CD4-positive, alpha-beta memory T cell (primary cell): Measurements from ENCODE around the gene GPER1. TPM values are rescaled to one million over a fixed set of nuclear protein-coding genes. Genes with fewer than 3 reads are reported as not detected.

Experiments
- CTCF ChIA-PET: fragments of 350-600 bp; sonication (Branson Sonifier 250); formaldehyde crosslinking; loops from one replicate; lab custom pipeline; 2021; ENCODE audit warnings: inconsistent platforms; ENCODE audit not compliant: partially characterized antibody; lab: Charles Lee
- POLR2A ChIA-PET: fragments of 350-600 bp; sonication (Branson Sonifier 250); formaldehyde crosslinking; loops from one replicate; lab custom pipeline; 2021; ENCODE audit not compliant: partially characterized antibody; lab: Charles Lee
- DNase-seq, 5 donors: peaks; one replicate each; pipeline versions ENCODE4 v3.0.0 to v3.0.0-alpha.2; 2020 to 2022; ENCODE audit warnings: mixed read lengths in 1 of 5
- H3K27ac ChIP-seq: one replicate; pipeline ENCODE4 v1.7.0; 2013; ENCODE audit warnings: low read depth, low read length
- H3K27me3 ChIP-seq: 2 replicates; pipeline ENCODE4 v1.7.0; 2013; ENCODE audit warnings: mild to moderate bottlenecking, low read length, moderate library complexity; ENCODE audit not compliant: insufficient read depth
- H3K36me3 ChIP-seq: 2 replicates; pipeline ENCODE4 v1.7.0; 2013; ENCODE audit warnings: mild to moderate bottlenecking, low read length, moderate library complexity; ENCODE audit not compliant: insufficient read depth
- H3K4me1 ChIP-seq: 2 replicates; pipeline ENCODE4 v1.7.0; 2013; ENCODE audit warnings: mild to moderate bottlenecking, low read length, moderate library complexity; ENCODE audit not compliant: insufficient read depth
- H3K4me3 ChIP-seq, 2 donors: one replicate each; pipeline ENCODE4 v1.7.0; 2013; ENCODE audit warnings: low read length in 2 of 2, mild to moderate bottlenecking in 1 of 2
- H3K9me3 ChIP-seq, 2 donors: one replicate each; pipeline ENCODE4 v1.7.0; 2013; ENCODE audit warnings: low read length in 2 of 2, control low read depth in 1 of 2; ENCODE audit not compliant: control insufficient read depth in 1 of 2
- H3K27ac Mint-ChIP-seq, 7 donors: one replicate each; pipeline ENCODE4 v1.8.0; 2020 to 2021; ENCODE audit warnings: mixed read lengths in 7 of 7, mild to moderate bottlenecking in 6 of 7, inconsistent platforms in 3 of 7, moderate library complexity in 3 of 7
- H3K27me3 Mint-ChIP-seq, 2 donors: one replicate each; pipeline ENCODE4 v1.8.0; 2020 to 2021; ENCODE audit warnings: mixed read lengths in 2 of 2
- H3K36me3 Mint-ChIP-seq, 2 donors: one replicate each; pipeline ENCODE4 v1.8.0; 2020 to 2021; ENCODE audit warnings: mixed read lengths in 2 of 2, inconsistent platforms in 1 of 2, mild to moderate bottlenecking in 1 of 2
- H3K4me1 Mint-ChIP-seq, 4 donors: one replicate each; pipeline ENCODE4 v1.8.0; 2020 to 2021; ENCODE audit warnings: mixed read lengths in 4 of 4, mild to moderate bottlenecking in 1 of 4
- H3K4me3 Mint-ChIP-seq, 8 donors: one replicate each; pipeline ENCODE4 v1.8.0; 2020 to 2021; ENCODE audit warnings: mixed read lengths in 8 of 8, mild to moderate bottlenecking in 7 of 8, moderate library complexity in 6 of 8, inconsistent platforms in 3 of 8
- H3K9me3 Mint-ChIP-seq, 8 donors: one replicate each; pipeline ENCODE4 v1.8.0; 2020 to 2021; ENCODE audit warnings: mixed read lengths in 8 of 8, mild to moderate bottlenecking in 5 of 8, inconsistent platforms in 3 of 8, moderate library complexity in 1 of 8
- intact Hi-C: fragments of 100-400 bp; cut with micrococcal nuclease; formaldehyde crosslinking; loops from one replicate; pipeline ENCODE4 v1.15.1; 2023
- polyA plus RNA-seq, 2 donors: library from polyadenylated mRNA; unstranded; fragments of 300-500 nt; fragmentation: Illumina TruSeq; gene quantifications; one replicate each; pipeline ENCODE4 v1.2.3, GENCODE V29; 2021
- total RNA-seq, 2 experiments: library from RNA; stranded (reverse); gene quantifications; one replicate each; pipeline ENCODE4 v1.2.3, GENCODE V29; 2021

The GPER1 gene
- total and polyA plus RNA-seq, 4 experiments from 2014 or later: not detected

- Histone ChIP-seq H3K4me3 (no peak overlapping the region), H3K27me3 (no peaks in the 10 kb centered on the region), H3K36me3 (no peaks in the 10 kb centered on the region), H3K27ac (no peak overlapping the region), H3K9me3 (no peaks in the 10 kb centered on the region), H3K4me1 (no peaks in the 10 kb centered on the region)
- H3K9me3 Mint-ChIP-seq: no peaks in the 10 kb centered on the region
- peaks cover 8 to 28% of the 10 kb centered on the region in 2 donors for H3K36me3 Mint-ChIP-seq
- no peaks in the 10 kb centered on the region for H3K27me3 Mint-ChIP-seq
- peaks cover 0 to 1% (median 0%) of the 10 kb centered on the region in 4 donors for H3K4me1 Mint-ChIP-seq
- intact Hi-C loops: no loop called here
- H3K27ac Mint-ChIP-seq: no peak overlapping the region
- no peak for DNase-seq
- CTCF ChIA-PET: interaction anchor here (1.0 kb wide), 1 partner anchor 8 kb away, joined by 3 read pairs; no protein-coding TSS in a partner anchor
- no peak overlapping the region for H3K4me3 Mint-ChIP-seq
- POLR2A ChIA-PET: no interaction called here
Observed at GRCh38 chr7:1096156-1097119, 8.5 kb downstream of the GPER1 start.

DNA sequence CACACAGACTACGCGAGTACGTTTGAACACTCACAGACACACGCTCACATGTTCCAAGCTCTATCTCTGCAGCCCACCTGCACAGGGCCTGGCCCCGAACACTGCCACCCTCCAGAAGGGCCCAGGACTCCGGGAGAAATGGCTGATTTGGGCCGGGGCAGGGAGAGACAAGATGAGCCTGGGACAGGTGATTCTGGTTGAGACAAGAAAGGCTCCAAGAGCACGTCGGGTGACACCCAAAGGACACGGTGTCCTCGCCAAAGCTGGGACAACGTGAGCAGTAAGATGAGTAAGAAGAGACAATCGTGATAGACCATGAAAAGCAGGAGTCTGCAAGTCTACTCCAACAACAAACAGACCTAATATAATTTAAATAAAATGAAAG lies 9.2 kb downstream of the GPER1 start:
- H3K27me3 Mint-ChIP-seq: no peaks in the 10 kb centered on the region
- Histone ChIP-seq H3K9me3 (no peaks in the 10 kb centered on the region), H3K4me3 (no peak overlapping the region), H3K27ac (no peak overlapping the region), H3K4me1 (no peaks in the 10 kb centered on the region), H3K27me3 (no peaks in the 10 kb centered on the region), H3K36me3 (no peaks in the 10 kb centered on the region)
- DNase-seq: no peak
- intact Hi-C loops: no loop called here
- CTCF ChIA-PET: interaction anchor here (1.0 kb wide), 1 partner anchor 7 kb away, joined by 3 read pairs; no protein-coding TSS in a partner anchor
- H3K4me1 Mint-ChIP-seq: no peaks in the 10 kb centered on the region
- no peaks in the 10 kb centered on the region for H3K9me3 Mint-ChIP-seq
- peaks cover 6 to 24% of the 10 kb centered on the region in 2 donors for H3K36me3 Mint-ChIP-seq
- H3K27ac Mint-ChIP-seq: no peak overlapping the region
- H3K4me3 Mint-ChIP-seq: no peak overlapping the region
- POLR2A ChIA-PET: no interaction called here

- no peaks in the 10 kb centered on the region for H3K9me3 Mint-ChIP-seq
- Histone ChIP-seq H3K4me1 (peaks cover 9% of the 10 kb centered on the region), H3K27ac (no peak overlapping the region), H3K27me3 (no peaks in the 10 kb centered on the region), H3K4me3 (no peak overlapping the region), H3K36me3 (no peaks in the 10 kb centered on the region), H3K9me3 (no peaks in the 10 kb centered on the region)
- H3K4me3 Mint-ChIP-seq: no peak overlapping the region
- DNase-seq: no peak
- intact Hi-C loops: no loop called here
- POLR2A ChIA-PET: no interaction called here
- H3K27ac Mint-ChIP-seq: no peak overlapping the region
- no peaks in the 10 kb centered on the region for H3K27me3 Mint-ChIP-seq
- H3K4me1 Mint-ChIP-seq: peaks cover 2 to 11% (median 5%) of the 10 kb centered on the region in 4 donors
- CTCF ChIA-PET: interaction anchor here (0.8 kb wide), 1 partner anchor 9 kb away, joined by 3 read pairs; no protein-coding TSS in a partner anchor
- peaks cover 6 to 21% of the 10 kb centered on the region in 2 donors for H3K36me3 Mint-ChIP-seq
Observed at GRCh38 chr7:1098243-1099153, 10.6 kb downstream of the GPER1 start.

- no peak overlapping the region for H3K27ac ChIP-seq
- Mint-ChIP-seq H3K27ac (no peak overlapping the region), H3K9me3 (no peaks in the 10 kb centered on the region), H3K27me3 (no peaks in the 10 kb centered on the region), H3K4me1 (peaks cover 4 to 13% (median 6%) of the 10 kb centered on the region in 4 donors), H3K4me3 (no peak overlapping the region), H3K36me3 (peaks cover 6 to 21% of the 10 kb centered on the region in 2 donors)
- peaks cover 13% of the 10 kb centered on the region for H3K4me1 ChIP-seq
- intact Hi-C loops: no loop called here
- CTCF ChIA-PET: interaction anchor here (0.8 to 1.2 kb wide), 2 partner anchors 10 to 13 kb away, joined by 3 to 5 read pairs; no protein-coding TSS in a partner anchor
- no peak for DNase-seq
- H3K27me3 ChIP-seq: no peaks in the 10 kb centered on the region
- no peak overlapping the region for H3K4me3 ChIP-seq
- no peaks in the 10 kb centered on the region for H3K9me3 ChIP-seq
- POLR2A ChIA-PET: no interaction called here
- no peaks in the 10 kb centered on the region for H3K36me3 ChIP-seq
Observed at GRCh38 chr7:1099154-1099542, 11.2 kb downstream of the GPER1 start.

GRCh38 chr7:1099637-1100036 lies 11.7 kb downstream of the GPER1 start:
- no peak for DNase-seq
- CTCF ChIA-PET: interaction anchor here (0.8 to 1.3 kb wide), 4 partner anchors 10 to 77 kb away, joined by 3 to 5 read pairs (median 3); no protein-coding TSS in a partner anchor
- H3K27ac Mint-ChIP-seq: no peak overlapping the region
- H3K4me3 Mint-ChIP-seq: no peak overlapping the region
- peaks cover 4 to 14% (median 7%) of the 10 kb centered on the region in 4 donors for H3K4me1 Mint-ChIP-seq
- H3K4me3 ChIP-seq: no peak overlapping the region
- peaks cover 13% of the 10 kb centered on the region for H3K4me1 ChIP-seq
- H3K9me3 Mint-ChIP-seq: no peaks in the 10 kb centered on the region
- no peaks in the 10 kb centered on the region for H3K36me3 ChIP-seq
- no peaks in the 10 kb centered on the region for H3K9me3 ChIP-seq
- POLR2A ChIA-PET: no interaction called here
- peaks cover 6 to 21% of the 10 kb centered on the region in 2 donors for H3K36me3 Mint-ChIP-seq
- intact Hi-C loops: no loop called here
- H3K27me3 ChIP-seq: no peaks in the 10 kb centered on the region
- no peaks in the 10 kb centered on the region for H3K27me3 Mint-ChIP-seq
- no peak overlapping the region for H3K27ac ChIP-seq

DNA sequence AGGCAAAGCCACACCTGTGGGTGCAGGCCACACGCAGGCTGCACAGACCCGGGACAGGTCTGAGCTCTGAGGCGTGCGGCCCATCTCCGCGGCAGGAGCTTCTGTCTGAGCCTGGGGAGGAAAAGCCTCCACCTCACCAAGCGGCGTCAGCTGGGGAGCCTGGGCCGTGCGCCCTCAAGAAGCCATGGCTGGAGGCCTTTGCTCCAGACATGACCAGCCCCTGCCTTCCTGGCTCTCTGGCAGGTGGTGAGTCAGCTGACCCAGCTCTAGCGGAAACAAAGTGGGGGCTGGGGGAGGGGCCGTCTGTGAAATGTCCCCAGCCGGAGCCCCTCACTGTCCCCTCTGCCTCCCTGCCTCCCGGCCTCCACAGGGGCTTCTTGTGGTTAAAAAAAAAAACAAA lies 12.5 kb downstream of the GPER1 start:
- intact Hi-C loops: no loop called here
- Histone ChIP-seq H3K27ac (no peak overlapping the region), H3K27me3 (no peaks in the 10 kb centered on the region), H3K36me3 (no peaks in the 10 kb centered on the region), H3K4me1 (peaks cover 13% of the 10 kb centered on the region), H3K9me3 (no peaks in the 10 kb centered on the region), H3K4me3 (no peak overlapping the region)
- Mint-ChIP-seq H3K27ac (no peak overlapping the region), H3K27me3 (no peaks in the 10 kb centered on the region), H3K4me1 (peaks cover 7 to 20% (median 11%) of the 10 kb centered on the region in 4 donors), H3K4me3 (no peak overlapping the region), H3K9me3 (no peaks in the 10 kb centered on the region), H3K36me3 (peaks cover 6 to 21% of the 10 kb centered on the region in 2 donors)
- POLR2A ChIA-PET: no interaction called here
- DNase-seq: no peak
- CTCF ChIA-PET: interaction anchor here (0.8 to 1.3 kb wide), 3 partner anchors 14 to 77 kb away, joined by 3 to 5 read pairs (median 3); no protein-coding TSS in a partner anchor
